SH-SY5Y (cell line): ENCODE data around the gene TULP4.

Experiments used
- GATA2 ChIP-seq: IDR thresholded peaks from 2 replicates; pipeline ENCODE4 v1.6.1; 2011; ENCODE audit warnings: mild to moderate bottlenecking, low read depth, low read length
- GATA3 ChIP-seq: IDR thresholded peaks from 2 replicates; pipeline ENCODE4 v1.6.1; 2011; ENCODE audit warnings: low read depth, mild to moderate bottlenecking, low read length, moderate library complexity

- TF ChIP-seq GATA2 (no peak), GATA3 (no peak)
These were observed 109.1 kb downstream of the TULP4 start for GRCh38 chr6:158421381-158421780.
